OCI-LY3 (cell line): ENCODE data around the gene CDH23.

ENCODE experiments used
- H2AFZ ChIP-seq: fragments of 200-600, 300-600 bp; shearing (Covaris generic); 2 replicates; pipeline ENCODE4 v1.6.0; 2014; ENCODE audit warnings: antibody characterized with exemption, low read depth, low read length
- H3K27ac ChIP-seq: fragments of 200-600, 300-600 bp; sonication (generic); 2 replicates; pipeline ENCODE4 v1.5.1; 2014; ENCODE audit warnings: mild to moderate bottlenecking, low read length, moderate library complexity, mixed read lengths
- H3K27me3 ChIP-seq: fragments of 200-600, 300-600 bp; sonication (generic); 2 replicates; pipeline ENCODE4 v1.6.1; 2014; ENCODE audit warnings: low read depth, low read length, mixed read lengths
- H3K36me3 ChIP-seq: fragments of 200-600, 300-600 bp; sonication (generic); replicated peaks from 2 replicates; pipeline ENCODE3; 2014; ENCODE audit warnings: low read depth, low read length, mixed read lengths
- H3K4me1 ChIP-seq: fragments of 300-600, 200-600 bp; sonication (generic); 2 replicates; pipeline ENCODE4 v1.6.1; 2014; ENCODE audit warnings: low read length, mixed read lengths
- H3K4me2 ChIP-seq: fragments of 200-600, 300-600 bp; sonication (generic); 2 replicates; pipeline ENCODE4 v1.6.1; 2014; ENCODE audit warnings: low read length, mixed read lengths
- H3K4me3 ChIP-seq: fragments of 300-600, 200-600 bp; sonication (generic); 2 replicates; pipeline ENCODE4 v1.5.1; 2014; ENCODE audit warnings: antibody characterized with exemption, mild to moderate bottlenecking, low read length, moderate library complexity
- H3K79me2 ChIP-seq: fragments of 300-600, 200-600 bp; shearing (Covaris generic); 2 replicates; pipeline ENCODE4 v1.6.1; 2014; ENCODE audit warnings: mild to moderate bottlenecking, low read length, mixed read lengths
- H3K9ac ChIP-seq: fragments of 300-600, 200-600 bp; shearing (Covaris generic); 2 replicates; pipeline ENCODE4 v1.6.0; 2014; ENCODE audit warnings: mild to moderate bottlenecking, low read length, moderate library complexity
- H3K9me3 ChIP-seq: fragments of 200-600, 300-600 bp; shearing (Covaris generic); 2 replicates; pipeline ENCODE4 v1.6.1; 2014; ENCODE audit warnings: low read length, mixed read lengths; ENCODE audit not compliant: insufficient read depth
- H4K20me1 ChIP-seq: fragments of 200-600, 300-600 bp; sonication (generic); 2 replicates; pipeline ENCODE4 v1.6.1; 2016; ENCODE audit warnings: low read length, mixed read lengths; ENCODE audit not compliant: insufficient read depth
- EZH2phosphoT487 ChIP-seq: fragments of 200-600 bp; shearing (Covaris generic); IDR thresholded peaks from 2 replicates; pipeline ENCODE4 v1.6.1; 2018; ENCODE audit warnings: antibody characterized with exemption, mixed run types, low read depth
- TF ChIP-seq, protein P1 (sequence below): fragments of 200-600, 300-600 bp; sonication (generic); IDR thresholded peaks from 2 replicates; pipeline ENCODE4 v1.5.1; 2014; ENCODE audit warnings: antibody characterized with exemption, low read length, low read depth

The CDH23 gene

DNA sequence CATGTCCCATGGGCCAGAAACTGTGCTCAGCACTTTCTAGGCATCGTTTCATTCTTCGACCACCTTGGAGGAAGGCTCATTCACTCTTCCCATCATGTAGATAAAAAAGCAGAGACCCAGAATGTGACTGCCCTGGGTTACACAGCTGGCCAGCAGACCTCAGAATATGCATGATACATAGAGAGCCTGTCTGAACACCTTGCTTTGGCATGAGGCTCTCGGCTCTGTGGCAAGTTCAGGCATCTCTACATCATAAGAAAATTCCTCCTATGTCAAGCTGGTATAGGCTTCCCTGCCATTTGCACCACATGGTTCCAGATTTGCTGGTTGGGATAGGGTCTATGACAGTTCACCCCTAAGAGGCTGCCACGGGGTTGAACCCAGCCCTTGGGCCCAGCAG, 134.1 kb downstream of the CDH23 start:
- H3K27ac ChIP-seq, result no peak overlapping the region
- H3K4me2 ChIP-seq, result no peak overlapping the region
- no peak for TF ChIP-seq EZH2phosphoT487
- TF ChIP-seq, protein P1, sequence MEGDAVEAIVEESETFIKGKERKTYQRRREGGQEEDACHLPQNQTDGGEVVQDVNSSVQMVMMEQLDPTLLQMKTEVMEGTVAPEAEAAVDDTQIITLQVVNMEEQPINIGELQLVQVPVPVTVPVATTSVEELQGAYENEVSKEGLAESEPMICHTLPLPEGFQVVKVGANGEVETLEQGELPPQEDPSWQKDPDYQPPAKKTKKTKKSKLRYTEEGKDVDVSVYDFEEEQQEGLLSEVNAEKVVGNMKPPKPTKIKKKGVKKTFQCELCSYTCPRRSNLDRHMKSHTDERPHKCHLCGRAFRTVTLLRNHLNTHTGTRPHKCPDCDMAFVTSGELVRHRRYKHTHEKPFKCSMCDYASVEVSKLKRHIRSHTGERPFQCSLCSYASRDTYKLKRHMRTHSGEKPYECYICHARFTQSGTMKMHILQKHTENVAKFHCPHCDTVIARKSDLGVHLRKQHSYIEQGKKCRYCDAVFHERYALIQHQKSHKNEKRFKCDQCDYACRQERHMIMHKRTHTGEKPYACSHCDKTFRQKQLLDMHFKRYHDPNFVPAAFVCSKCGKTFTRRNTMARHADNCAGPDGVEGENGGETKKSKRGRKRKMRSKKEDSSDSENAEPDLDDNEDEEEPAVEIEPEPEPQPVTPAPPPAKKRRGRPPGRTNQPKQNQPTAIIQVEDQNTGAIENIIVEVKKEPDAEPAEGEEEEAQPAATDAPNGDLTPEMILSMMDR, result no peak
- peaks cover 14% of the 10 kb centered on the region for H3K4me1 ChIP-seq
- no peaks in the 10 kb centered on the region for H3K9me3 ChIP-seq
- H3K36me3 ChIP-seq, result no peaks in the 10 kb centered on the region
- H4K20me1 ChIP-seq, result no peaks in the 10 kb centered on the region
- no peak overlapping the region for H3K9ac ChIP-seq
- no peaks in the 10 kb centered on the region for H3K27me3 ChIP-seq
- no peaks in the 10 kb centered on the region for H3K79me2 ChIP-seq
- H2AFZ ChIP-seq, result no peak overlapping the region
- H3K4me3 ChIP-seq, result no peak overlapping the region

- peak overlapping the region; percentile 30; the same call in 1 of the 2 replicates for H2AFZ ChIP-seq
- no peak for TF ChIP-seq EZH2phosphoT487
- TF ChIP-seq, protein P1, result no peak
- no peaks in the 10 kb centered on the region for H3K36me3 ChIP-seq
Measured at GRCh38 chr10:71531485-71532446, 135.0 kb downstream of the CDH23 start.

GRCh38 chr10:71532878-71533277, 136.2 kb downstream of the CDH23 start:
- Histone ChIP-seq H3K27me3 (no peaks in the 10 kb centered on the region), H3K9me3 (no peaks in the 10 kb centered on the region), H3K36me3 (no peaks in the 10 kb centered on the region), H3K79me2 (no peaks in the 10 kb centered on the region), H2AFZ (no peak overlapping the region), H3K4me1 (no peaks in the 10 kb centered on the region), H3K27ac (no peak overlapping the region), H3K9ac (no peak overlapping the region), H3K4me3 (no peak overlapping the region), H4K20me1 (no peaks in the 10 kb centered on the region), H3K4me2 (no peak overlapping the region)
- no peak for TF ChIP-seq EZH2phosphoT487

More at GRCh38 chr10:71531485-71532446, 135.0 kb downstream of the CDH23 start:
- no peaks in the 10 kb centered on the region for H3K79me2 ChIP-seq
- H3K27ac ChIP-seq, result no peak overlapping the region
- H3K27me3 ChIP-seq, result no peaks in the 10 kb centered on the region
- H3K9me3 ChIP-seq, result no peaks in the 10 kb centered on the region
- H3K9ac ChIP-seq, result no peak overlapping the region
- H3K4me2 ChIP-seq, result no peak overlapping the region
- no peaks in the 10 kb centered on the region for H4K20me1 ChIP-seq
- H3K4me3 ChIP-seq, result no peak overlapping the region
- H3K4me1 ChIP-seq, result peaks cover 4% of the 10 kb centered on the region

DNA sequence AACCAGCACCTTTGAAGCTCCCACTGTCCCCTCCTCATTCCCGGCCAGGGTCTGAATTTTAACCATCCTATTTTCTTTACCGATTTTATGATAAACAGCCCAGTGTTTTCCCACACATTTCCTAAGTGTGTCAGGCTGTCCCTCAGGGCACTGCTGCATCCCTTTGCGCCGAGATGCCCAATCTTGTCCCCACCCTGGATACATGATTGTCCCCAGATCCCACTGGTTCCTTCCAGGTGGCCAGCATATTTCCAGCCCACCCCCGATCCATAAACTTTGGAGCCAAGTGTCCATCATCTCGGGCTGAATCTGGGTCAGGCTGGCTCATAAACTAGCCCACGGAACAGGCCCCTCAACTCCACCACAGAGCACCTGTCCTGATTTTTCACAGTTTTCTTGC, 137.2 kb downstream of the CDH23 start:
- Histone ChIP-seq H3K36me3 (no peaks in the 10 kb centered on the region), H2AFZ (no peak overlapping the region), H3K79me2 (no peaks in the 10 kb centered on the region), H4K20me1 (no peaks in the 10 kb centered on the region), H3K4me1 (no peaks in the 10 kb centered on the region), H3K27me3 (no peaks in the 10 kb centered on the region), H3K9ac (no peak overlapping the region), H3K4me3 (no peak overlapping the region), H3K9me3 (no peaks in the 10 kb centered on the region), H3K4me2 (no peak overlapping the region), H3K27ac (no peak overlapping the region)
- TF ChIP-seq, protein P1, result no peak
- no peak for TF ChIP-seq EZH2phosphoT487
